ENCODE measurements around the gene GDPD5. TPM values are rescaled to one million over a fixed set of nuclear protein-coding genes. Genes with fewer than 3 reads are reported as not detected.

GDPD5 gene
- total and polyA plus RNA-seq, 9 of the 15 experiments (the other 6 are each of a cell fraction or from before 2014, with no cell fraction given): 0.32 to 27.3 (median 8.0) TPM

- TF ChIP-seq PTRF (tag; IDR thresholded peaks at IDR 0.05) (no peak), KLF10 (CRISPR knock-in tag; IDR thresholded peaks at IDR 0.05) (no peak), POLR2AphosphoS5 (IDR thresholded peaks at IDR 0.05; ENCODE audit: control insufficient read depth, insufficient read depth, low read depth, low read length) (no peak), YY1 (IDR thresholded peaks at IDR 0.05; ENCODE audit: borderline replicate concordance in 1 of 3, control insufficient read depth in 1 of 3, extremely low read depth in 1 of 3, insufficient read depth in 3 of 3, insufficient read length in 1 of 3, insufficient replicate concordance in 2 of 3, low read depth in 1 of 3, low read length in 2 of 3) (peak in 1 of 3 experiments; percentile 19), ZNF41 (CRISPR knock-in tag; conservative IDR thresholded peaks at IDR 0.05) (no peak), SOX6 (IDR thresholded peaks at IDR 0.05) (0 out of 2 replicates have a peak, but pooled peaks have one; percentile 15), CEBPG (CRISPR knock-in tag; IDR thresholded peaks at IDR 0.05) (no peak), CEBPG (tag; conservative IDR thresholded peaks at IDR 0.05 in 1 of 2, IDR thresholded peaks at IDR 0.05 in 1 of 2) (no peak), MBD1 (CRISPR knock-in tag; IDR thresholded peaks at IDR 0.05) (no peak), NCOA4 (IDR thresholded peaks at IDR 0.05; ENCODE audit: partially characterized antibody) (no peak), KLF1 (tag; IDR thresholded peaks at IDR 0.05) (no peak), CBX1 (IDR thresholded peaks at IDR 0.05; ENCODE audit: low read depth) (peak; percentile 95), MCM5 (IDR thresholded peaks at IDR 0.05; ENCODE audit: low read depth) (no peak), SMC3 (conservative IDR thresholded peaks at IDR 0.05; ENCODE audit: insufficient read depth, low read depth, low read length) (no peak), FOS (IDR thresholded peaks at IDR 0.05; ENCODE audit: extremely low read depth, insufficient read length) (peak; percentile 15), NFYB (IDR thresholded peaks at IDR 0.05; ENCODE audit: extremely low read depth, insufficient read length) (no peak), ZZZ3 (IDR thresholded peaks at IDR 0.05) (no peak), ZNF224 (CRISPR knock-in tag; IDR thresholded peaks at IDR 0.05) (no peak)
- TF ChIP-seq, protein P1, sequence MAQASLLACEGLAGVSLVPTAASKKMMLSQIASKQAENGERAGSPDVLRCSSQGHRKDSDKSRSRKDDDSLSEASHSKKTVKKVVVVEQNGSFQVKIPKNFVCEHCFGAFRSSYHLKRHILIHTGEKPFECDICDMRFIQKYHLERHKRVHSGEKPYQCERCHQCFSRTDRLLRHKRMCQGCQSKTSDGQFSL (CRISPR knock-in tag; IDR thresholded peaks at IDR 0.05): peak; percentile 49; the same call in 1 of the 2 replicates
- TF ChIP-seq, protein P1 (tag; IDR thresholded peaks at IDR 0.05): no peak
- TF ChIP-seq, protein P2, sequence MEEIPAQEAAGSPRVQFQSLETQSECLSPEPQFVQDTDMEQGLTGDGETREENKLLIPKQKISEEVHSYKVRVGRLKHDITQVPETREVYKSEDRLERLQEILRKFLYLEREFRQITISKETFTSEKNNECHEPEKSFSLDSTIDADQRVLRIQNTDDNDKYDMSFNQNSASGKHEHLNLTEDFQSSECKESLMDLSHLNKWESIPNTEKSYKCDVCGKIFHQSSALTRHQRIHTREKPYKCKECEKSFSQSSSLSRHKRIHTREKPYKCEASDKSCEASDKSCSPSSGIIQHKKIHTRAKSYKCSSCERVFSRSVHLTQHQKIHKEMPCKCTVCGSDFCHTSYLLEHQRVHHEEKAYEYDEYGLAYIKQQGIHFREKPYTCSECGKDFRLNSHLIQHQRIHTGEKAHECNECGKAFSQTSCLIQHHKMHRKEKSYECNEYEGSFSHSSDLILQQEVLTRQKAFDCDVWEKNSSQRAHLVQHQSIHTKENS (CRISPR knock-in tag; IDR thresholded peaks at IDR 0.05): no peak
- TF ChIP-seq, protein P3, sequence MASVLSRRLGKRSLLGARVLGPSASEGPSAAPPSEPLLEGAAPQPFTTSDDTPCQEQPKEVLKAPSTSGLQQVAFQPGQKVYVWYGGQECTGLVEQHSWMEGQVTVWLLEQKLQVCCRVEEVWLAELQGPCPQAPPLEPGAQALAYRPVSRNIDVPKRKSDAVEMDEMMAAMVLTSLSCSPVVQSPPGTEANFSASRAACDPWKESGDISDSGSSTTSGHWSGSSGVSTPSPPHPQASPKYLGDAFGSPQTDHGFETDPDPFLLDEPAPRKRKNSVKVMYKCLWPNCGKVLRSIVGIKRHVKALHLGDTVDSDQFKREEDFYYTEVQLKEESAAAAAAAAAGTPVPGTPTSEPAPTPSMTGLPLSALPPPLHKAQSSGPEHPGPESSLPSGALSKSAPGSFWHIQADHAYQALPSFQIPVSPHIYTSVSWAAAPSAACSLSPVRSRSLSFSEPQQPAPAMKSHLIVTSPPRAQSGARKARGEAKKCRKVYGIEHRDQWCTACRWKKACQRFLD (CRISPR knock-in tag; IDR thresholded peaks at IDR 0.05): peak; percentile 66; the same call in 1 of the 2 replicates
These were observed 11.3 kb upstream of the GDPD5 start (continued) for GRCh38 chr11:75536786-75537641.
